Stimulated activated CD4-positive, alpha-beta T cell treated with anti-CD3 and anti-CD28 coated beads, TNF-alpha, amount 100 ng/mL, for 24 hours (primary cell): ENCODE data around the gene SGF29.
"Not testable (repeated sequence)": the region's sequence is repeated elsewhere in the genome, so short reads cannot be mapped to it uniquely, and the experiment has no call there.

Experiments used
- DNase-seq, 3 experiments: peaks; one replicate each; pipeline ENCODE4 v3.0.0-alpha.2; 2020; ENCODE audit warnings: low read depth in 3 of 3

The SGF29 gene

GRCh38 chr16:28532940-28533647 lies 20.6 kb upstream of the SGF29 start:
- no peak for DNase-seq

GRCh38 chr16:28534542-28535373 lies 19.0 kb upstream of the SGF29 start:
- DNase-seq = no peak

- no peak for DNase-seq
These were observed 16.6 kb upstream of the SGF29 start for GRCh38 chr16:28537076-28537475.

- DNase-seq = no peak
These were observed 15.6 kb upstream of the SGF29 start for GRCh38 chr16:28537964-28538732.

- no peak for DNase-seq
These were observed 14.8 kb upstream of the SGF29 start, which contains the start of gene NUPR1 for GRCh38 chr16:28538733-28539596. TSS of gene NUPR1 (minus strand) at chr16:28538974. CDS start at chr16:28538907, 67 bp downstream.

GRCh38 chr16:28540346-28540745 lies 13.4 kb upstream of the SGF29 start:
- no peak for DNase-seq

- DNase-seq = no peak
These were observed 11.1 kb upstream of the SGF29 start for GRCh38 chr16:28542646-28543045.

GRCh38 chr16:28543072-28543471 lies 10.6 kb upstream of the SGF29 start:
- DNase-seq = no peak

- DNase-seq = no peak
These were observed 8.7 kb upstream of the SGF29 start for GRCh38 chr16:28544998-28545397.

- not testable (repeated sequence) for DNase-seq
These were observed 7.8 kb upstream of the SGF29 start for GRCh38 chr16:28545964-28546363.

- no peak for DNase-seq
These were observed 7.1 kb upstream of the SGF29 start for GRCh38 chr16:28546626-28547025.

- no peak for DNase-seq
These were observed 5.4 kb upstream of the SGF29 start for GRCh38 chr16:28548306-28548802.

GRCh38 chr16:28549301-28549899 lies 4.3 kb upstream of the SGF29 start:
- no peak for DNase-seq

- DNase-seq = no peak
These were observed 1.1 kb downstream of the SGF29 start for GRCh38 chr16:28554634-28555423.

- DNase-seq = no peak
These were observed 1.8 kb downstream of the SGF29 start for GRCh38 chr16:28555561-28555960.

GRCh38 chr16:28556914-28557320 lies 3.2 kb downstream of the SGF29 start:
- no peak for DNase-seq

- DNase-seq = no peak
These were observed 4.7 kb downstream of the SGF29 start for GRCh38 chr16:28558456-28558855.

- DNase-seq = no peak
These were observed 8.0 kb downstream of the SGF29 start for GRCh38 chr16:28561557-28562187.

- DNase-seq = no peak
These were observed 8.5 kb downstream of the SGF29 start for GRCh38 chr16:28562199-28562598.
